ENCODE results near the gene EXD3.
"Not testable (repeated sequence)": the region's sequence is repeated elsewhere in the genome, so short reads cannot be mapped to it uniquely, and the experiment has no call there.

The EXD3 gene

GRCh38 chr9:137411260-137411644, 11.7 kb downstream of the EXD3 start:
- no peak for DNase-seq (ENCODE audit: low read depth in 2 of 2)

- no peak for DNase-seq (ENCODE audit: low read depth in 2 of 2)
These were observed 12.1 kb downstream of the EXD3 start for GRCh38 chr9:137410891-137411249.

- DNase-seq (ENCODE audit: low read depth in 2 of 2) = not testable (repeated sequence)
These were observed 12.6 kb downstream of the EXD3 start for GRCh38 chr9:137410236-137410890.

- DNase-seq (ENCODE audit: low read depth in 2 of 2) = no peak
These were observed 13.4 kb downstream of the EXD3 start for GRCh38 chr9:137409515-137409914.

GRCh38 chr9:137408651-137409405, 14.1 kb downstream of the EXD3 start:
- no peak for DNase-seq (ENCODE audit: low read depth in 2 of 2)

GRCh38 chr9:137407590-137408300, 15.2 kb downstream of the EXD3 start:
- no peak for DNase-seq (ENCODE audit: low read depth in 2 of 2)

- DNase-seq (ENCODE audit: low read depth in 2 of 2) = peak in 1 of 2 donors; percentile 44
These were observed 15.9 kb downstream of the EXD3 start for GRCh38 chr9:137406876-137407589.

- DNase-seq (ENCODE audit: low read depth in 2 of 2) = no peak
These were observed 16.7 kb downstream of the EXD3 start for GRCh38 chr9:137406085-137406760.

- DNase-seq (ENCODE audit: low read depth in 2 of 2) = no peak
These were observed 17.3 kb downstream of the EXD3 start for GRCh38 chr9:137405677-137406081.

- DNase-seq (ENCODE audit: low read depth in 2 of 2) = no peak
These were observed 17.9 kb downstream of the EXD3 start for GRCh38 chr9:137404961-137405567.

- no peak for DNase-seq (ENCODE audit: low read depth in 2 of 2)
These were observed 19.7 kb downstream of the EXD3 start for GRCh38 chr9:137403269-137403668.

- no peak for DNase-seq (ENCODE audit: low read depth in 2 of 2)
These were observed 20.2 kb downstream of the EXD3 start for GRCh38 chr9:137402746-137403145.

GRCh38 chr9:137398561-137399468, 24.1 kb downstream of the EXD3 start:
- no peak for DNase-seq (ENCODE audit: low read depth in 2 of 2)

GRCh38 chr9:137397675-137398423, 25.1 kb downstream of the EXD3 start:
- DNase-seq (ENCODE audit: low read depth in 2 of 2) = no peak

- DNase-seq (ENCODE audit: low read depth in 2 of 2) = no peak
These were observed 26.2 kb downstream of the EXD3 start for GRCh38 chr9:137396634-137397367.

- DNase-seq (ENCODE audit: low read depth in 2 of 2) = no peak
These were observed 26.7 kb downstream of the EXD3 start for GRCh38 chr9:137396227-137396626.

- no peak for DNase-seq (ENCODE audit: low read depth in 2 of 2)
These were observed 27.3 kb downstream of the EXD3 start for GRCh38 chr9:137395666-137396010.

GRCh38 chr9:137394866-137395665, 27.9 kb downstream of the EXD3 start:
- no peak for DNase-seq (ENCODE audit: low read depth in 2 of 2)
